ENCODE data around the gene ADCY10.

DNA sequence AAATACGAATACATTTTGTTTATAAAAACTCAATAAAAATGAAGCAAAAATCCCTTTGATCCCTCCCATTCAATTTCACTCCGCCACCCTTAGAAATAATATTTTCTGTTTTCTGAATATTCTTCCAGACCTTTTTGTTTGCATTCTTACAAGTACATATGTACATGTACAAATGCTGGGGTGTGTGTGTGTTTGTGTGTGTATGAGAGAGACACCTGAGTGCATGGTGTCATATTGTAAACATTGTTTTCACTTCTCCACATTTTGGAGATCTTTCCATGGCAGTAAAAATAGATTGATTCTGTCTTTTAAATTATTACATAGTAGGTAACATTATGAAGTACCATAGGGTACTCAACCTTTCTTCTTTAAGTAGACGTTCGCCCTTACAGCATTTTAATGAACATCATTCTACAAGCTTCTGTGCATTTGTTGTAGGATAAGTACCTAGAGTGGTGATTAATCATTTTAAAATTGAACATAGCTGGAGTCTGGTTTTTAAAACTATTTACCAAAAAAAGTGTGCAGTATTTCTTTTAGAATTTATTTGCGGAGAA is 24.2 kb upstream of the ADCY10 start:
- TF ChIP-seq, protein P1, sequence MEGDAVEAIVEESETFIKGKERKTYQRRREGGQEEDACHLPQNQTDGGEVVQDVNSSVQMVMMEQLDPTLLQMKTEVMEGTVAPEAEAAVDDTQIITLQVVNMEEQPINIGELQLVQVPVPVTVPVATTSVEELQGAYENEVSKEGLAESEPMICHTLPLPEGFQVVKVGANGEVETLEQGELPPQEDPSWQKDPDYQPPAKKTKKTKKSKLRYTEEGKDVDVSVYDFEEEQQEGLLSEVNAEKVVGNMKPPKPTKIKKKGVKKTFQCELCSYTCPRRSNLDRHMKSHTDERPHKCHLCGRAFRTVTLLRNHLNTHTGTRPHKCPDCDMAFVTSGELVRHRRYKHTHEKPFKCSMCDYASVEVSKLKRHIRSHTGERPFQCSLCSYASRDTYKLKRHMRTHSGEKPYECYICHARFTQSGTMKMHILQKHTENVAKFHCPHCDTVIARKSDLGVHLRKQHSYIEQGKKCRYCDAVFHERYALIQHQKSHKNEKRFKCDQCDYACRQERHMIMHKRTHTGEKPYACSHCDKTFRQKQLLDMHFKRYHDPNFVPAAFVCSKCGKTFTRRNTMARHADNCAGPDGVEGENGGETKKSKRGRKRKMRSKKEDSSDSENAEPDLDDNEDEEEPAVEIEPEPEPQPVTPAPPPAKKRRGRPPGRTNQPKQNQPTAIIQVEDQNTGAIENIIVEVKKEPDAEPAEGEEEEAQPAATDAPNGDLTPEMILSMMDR (IDR thresholded peaks at IDR 0.05; ENCODE audit: poor library complexity, severe bottlenecking) = no peak
- no peak for TF ChIP-seq MXI1 (conservative IDR thresholded peaks at IDR 0.05; ENCODE audit: poor library complexity, severe bottlenecking)
- no peak for TF ChIP-seq EP300 (conservative IDR thresholded peaks at IDR 0.05; ENCODE audit: poor library complexity, severe bottlenecking)
- TF ChIP-seq EZH2 (IDR thresholded peaks at IDR 0.05; ENCODE audit: borderline replicate concordance, insufficient read depth, low read length, poor library complexity, severe bottlenecking) = no peak
- TF ChIP-seq SMC3 (conservative IDR thresholded peaks at IDR 0.05; ENCODE audit: poor library complexity) = no peak
- no peak for TF ChIP-seq POLR2AphosphoS5 (IDR thresholded peaks at IDR 0.05)
- no peak for TF ChIP-seq TAF1 (IDR thresholded peaks at IDR 0.05; ENCODE audit: low read depth)
- no peak for TF ChIP-seq RAD21 (conservative IDR thresholded peaks at IDR 0.05)
- TF ChIP-seq, protein P2, sequence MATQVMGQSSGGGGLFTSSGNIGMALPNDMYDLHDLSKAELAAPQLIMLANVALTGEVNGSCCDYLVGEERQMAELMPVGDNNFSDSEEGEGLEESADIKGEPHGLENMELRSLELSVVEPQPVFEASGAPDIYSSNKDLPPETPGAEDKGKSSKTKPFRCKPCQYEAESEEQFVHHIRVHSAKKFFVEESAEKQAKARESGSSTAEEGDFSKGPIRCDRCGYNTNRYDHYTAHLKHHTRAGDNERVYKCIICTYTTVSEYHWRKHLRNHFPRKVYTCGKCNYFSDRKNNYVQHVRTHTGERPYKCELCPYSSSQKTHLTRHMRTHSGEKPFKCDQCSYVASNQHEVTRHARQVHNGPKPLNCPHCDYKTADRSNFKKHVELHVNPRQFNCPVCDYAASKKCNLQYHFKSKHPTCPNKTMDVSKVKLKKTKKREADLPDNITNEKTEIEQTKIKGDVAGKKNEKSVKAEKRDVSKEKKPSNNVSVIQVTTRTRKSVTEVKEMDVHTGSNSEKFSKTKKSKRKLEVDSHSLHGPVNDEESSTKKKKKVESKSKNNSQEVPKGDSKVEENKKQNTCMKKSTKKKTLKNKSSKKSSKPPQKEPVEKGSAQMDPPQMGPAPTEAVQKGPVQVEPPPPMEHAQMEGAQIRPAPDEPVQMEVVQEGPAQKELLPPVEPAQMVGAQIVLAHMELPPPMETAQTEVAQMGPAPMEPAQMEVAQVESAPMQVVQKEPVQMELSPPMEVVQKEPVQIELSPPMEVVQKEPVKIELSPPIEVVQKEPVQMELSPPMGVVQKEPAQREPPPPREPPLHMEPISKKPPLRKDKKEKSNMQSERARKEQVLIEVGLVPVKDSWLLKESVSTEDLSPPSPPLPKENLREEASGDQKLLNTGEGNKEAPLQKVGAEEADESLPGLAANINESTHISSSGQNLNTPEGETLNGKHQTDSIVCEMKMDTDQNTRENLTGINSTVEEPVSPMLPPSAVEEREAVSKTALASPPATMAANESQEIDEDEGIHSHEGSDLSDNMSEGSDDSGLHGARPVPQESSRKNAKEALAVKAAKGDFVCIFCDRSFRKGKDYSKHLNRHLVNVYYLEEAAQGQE (IDR thresholded peaks at IDR 0.05; ENCODE audit: borderline replicate concordance) = no peak

Measured in neural cell (in vitro differentiated cells).